Mucosa of descending colon (tissue), 3 donors: ENCODE data around the gene PRKCB. TPM values are rescaled to one million over a fixed set of nuclear protein-coding genes. Genes with fewer than 3 reads are reported as not detected.

Source experiments
- ATAC-seq: fragments of 200-7000 bp; cut with Tn5 transposase; one replicate; pipeline ENCODE4 v1.9.1; 2020; ENCODE audit warnings: mild to moderate bottlenecking, moderate library complexity
- DNase-seq, 3 donors: peaks; one replicate each; pipeline ENCODE4 v3.0.0-alpha.2; 2020
- H3K36me3 ChIP-seq: fragments of 200-600 bp; one replicate; pipeline ENCODE4 v1.8.0; 2021; ENCODE audit warnings: low read depth, mild to moderate bottlenecking
- H3K4me1 ChIP-seq: fragments of 200-600 bp; one replicate; pipeline ENCODE4 v1.8.0; 2021; ENCODE audit warnings: low read depth, mild to moderate bottlenecking
- H3K4me3 ChIP-seq: fragments of 200-600 bp; one replicate; pipeline ENCODE4 v1.8.0; 2021; ENCODE audit warnings: mild to moderate bottlenecking
- H3K9me3 ChIP-seq: fragments of 200-600 bp; one replicate; pipeline ENCODE4 v1.8.0; 2021; ENCODE audit warnings: mild to moderate bottlenecking
- intact Hi-C, 2 donors: fragments of 100-400 bp; cut with DNase I in 1 of 2; cut with micrococcal nuclease in 1 of 2; formaldehyde crosslinking; loops; one replicate each; pipeline versions ENCODE4 v1.11.0 to v1.11.1; 2022; cut with DNase I, micrococcal nuclease
- total RNA-seq, 3 donors: library from RNA; stranded (reverse); fragmentation: NEBNext Ultra II Directional in 2 of 3; extraction: Animal tissue kit (Norgen Biotek cat#: 25700) in 2 of 3; gene quantifications; one replicate each; pipeline versions ENCODE4 v1.2.1 to v1.2.4, GENCODE V29; 2021 to 2023
- TF ChIP-seq, protein P1 (sequence below): fragments of 200-600 bp; IDR thresholded peaks from one replicate; pipeline ENCODE4 v1.8.0; 2022; ENCODE audit warnings: antibody characterized with exemption, mild to moderate bottlenecking
- donor health status: DM: no; HTN: no; CAD: no; lungs with moderate emphysema.
- donor health status: DM: no; HTN: no; CAD: no.
- donor health status: DM: no; HTN: yes; CAD: no.

The PRKCB gene
- total RNA-seq, 3 donors from 2014 or later = 7.4 to 29.0 (median 8.2) TPM

- Histone ChIP-seq H3K9me3 (no peaks in the 10 kb centered on the region), H3K4me3 (no peak overlapping the region), H3K4me1 (no peaks in the 10 kb centered on the region), H3K36me3 (no peaks in the 10 kb centered on the region)
- TF ChIP-seq, protein P1, sequence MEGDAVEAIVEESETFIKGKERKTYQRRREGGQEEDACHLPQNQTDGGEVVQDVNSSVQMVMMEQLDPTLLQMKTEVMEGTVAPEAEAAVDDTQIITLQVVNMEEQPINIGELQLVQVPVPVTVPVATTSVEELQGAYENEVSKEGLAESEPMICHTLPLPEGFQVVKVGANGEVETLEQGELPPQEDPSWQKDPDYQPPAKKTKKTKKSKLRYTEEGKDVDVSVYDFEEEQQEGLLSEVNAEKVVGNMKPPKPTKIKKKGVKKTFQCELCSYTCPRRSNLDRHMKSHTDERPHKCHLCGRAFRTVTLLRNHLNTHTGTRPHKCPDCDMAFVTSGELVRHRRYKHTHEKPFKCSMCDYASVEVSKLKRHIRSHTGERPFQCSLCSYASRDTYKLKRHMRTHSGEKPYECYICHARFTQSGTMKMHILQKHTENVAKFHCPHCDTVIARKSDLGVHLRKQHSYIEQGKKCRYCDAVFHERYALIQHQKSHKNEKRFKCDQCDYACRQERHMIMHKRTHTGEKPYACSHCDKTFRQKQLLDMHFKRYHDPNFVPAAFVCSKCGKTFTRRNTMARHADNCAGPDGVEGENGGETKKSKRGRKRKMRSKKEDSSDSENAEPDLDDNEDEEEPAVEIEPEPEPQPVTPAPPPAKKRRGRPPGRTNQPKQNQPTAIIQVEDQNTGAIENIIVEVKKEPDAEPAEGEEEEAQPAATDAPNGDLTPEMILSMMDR = no peak
- intact Hi-C loops = no loop called here
- DNase-seq (no peak), ATAC-seq (no peak)
Measured at GRCh38 chr16:24198807-24199533, 363.2 kb downstream of the PRKCB start.

- TF ChIP-seq, protein P1 = no peak
- ATAC-seq = no peak
- H3K36me3 ChIP-seq = no peaks in the 10 kb centered on the region
- no peak for DNase-seq
- intact Hi-C loops = no loop called here
- H3K4me1 ChIP-seq = no peaks in the 10 kb centered on the region
- H3K9me3 ChIP-seq = no peaks in the 10 kb centered on the region
- no peak overlapping the region for H3K4me3 ChIP-seq
Measured at GRCh38 chr16:24203675-24204074, 367.9 kb downstream of the PRKCB start.

DNA sequence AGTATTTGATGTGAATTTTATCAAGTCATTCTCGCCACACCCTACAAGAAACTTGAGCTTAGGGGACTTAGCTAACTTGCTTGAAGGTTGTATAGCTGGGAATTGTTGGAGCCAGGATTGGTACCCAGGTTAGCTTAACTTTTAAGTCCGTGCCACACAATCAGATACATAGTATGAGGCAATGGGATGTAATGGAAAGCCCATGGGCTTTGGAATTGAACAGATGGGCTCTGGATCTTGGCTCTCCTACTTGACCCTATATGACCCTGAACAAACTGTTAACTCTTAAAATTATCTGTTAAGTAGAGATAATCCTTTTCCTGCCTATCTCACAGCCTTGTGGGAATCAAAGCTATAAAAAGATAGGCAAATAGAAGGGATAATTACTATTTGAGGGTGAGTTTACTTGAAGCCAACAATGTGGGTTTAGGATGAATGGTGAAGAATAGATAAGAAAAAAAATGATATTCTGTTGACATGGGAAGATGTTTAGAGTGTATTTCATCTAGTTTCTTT is 368.4 kb downstream of the PRKCB start:
- no peaks in the 10 kb centered on the region for H3K9me3 ChIP-seq
- no peaks in the 10 kb centered on the region for H3K36me3 ChIP-seq
- H3K4me3 ChIP-seq = no peak overlapping the region
- ATAC-seq = no peak
- DNase-seq = no peak
- no peaks in the 10 kb centered on the region for H3K4me1 ChIP-seq
- TF ChIP-seq, protein P1 = no peak
- intact Hi-C loops = no loop called here

DNA sequence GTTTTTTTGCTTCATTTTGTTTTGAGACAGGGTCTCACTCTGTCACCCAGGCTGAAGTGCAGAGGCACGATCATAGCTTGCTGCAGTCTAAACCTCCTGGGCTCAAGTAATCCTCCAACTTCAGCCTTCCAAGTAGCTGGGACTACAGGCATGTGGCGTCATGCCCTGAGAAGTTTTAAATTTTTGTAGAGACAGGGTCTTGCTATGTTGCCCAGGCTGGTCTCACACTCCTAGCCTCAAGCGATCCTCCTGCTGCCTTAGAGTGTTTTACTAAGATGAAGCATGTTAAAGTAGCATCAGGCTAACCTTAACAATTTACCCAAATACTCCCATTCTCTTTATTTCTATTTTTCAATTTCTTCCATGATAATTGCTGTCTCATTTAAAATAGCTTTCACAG is 371.1 kb downstream of the PRKCB start:
- Histone ChIP-seq H3K9me3 (no peaks in the 10 kb centered on the region), H3K36me3 (no peaks in the 10 kb centered on the region), H3K4me3 (no peak overlapping the region), H3K4me1 (no peaks in the 10 kb centered on the region)
- intact Hi-C loops = no loop called here
- ATAC-seq = no peak
- DNase-seq = no peak
- TF ChIP-seq, protein P1 = no peak

- Histone ChIP-seq H3K36me3 (no peaks in the 10 kb centered on the region), H3K4me3 (no peak overlapping the region), H3K9me3 (no peaks in the 10 kb centered on the region), H3K4me1 (no peaks in the 10 kb centered on the region)
- DNase-seq (no peak), ATAC-seq (no peak)
- TF ChIP-seq, protein P1 = no peak
- intact Hi-C loops = no loop called here
Measured at GRCh38 chr16:24208710-24209109, 372.9 kb downstream of the PRKCB start.
